Thymus (tissue), 11 donors: ENCODE data around the gene RIN1. TPM values are rescaled to one million over a fixed set of nuclear protein-coding genes. Genes with fewer than 3 reads are reported as not detected.

Experiments
- DNase-seq, 9 donors: peaks; one replicate each; pipeline ENCODE4 v3.0.0-alpha.2; 2013; ENCODE audit warnings: low spot score in 9 of 9, low read depth in 6 of 9, missing footprints in 1 of 9
- H3K27ac ChIP-seq, 2 donors: one replicate each; pipeline ENCODE4 v1.5.1; 2013; ENCODE audit warnings: control low read depth in 1 of 2, low read depth in 1 of 2, low read length in 1 of 2, mild to moderate bottlenecking in 1 of 2, moderate library complexity in 1 of 2
- H3K27me3 ChIP-seq, 2 donors: one replicate each; pipeline ENCODE4 v1.5.1; 2013; ENCODE audit warnings: low read length in 1 of 2; ENCODE audit not compliant: control insufficient read depth in 2 of 2, insufficient read depth in 1 of 2
- H3K36me3 ChIP-seq, 2 donors: one replicate each; pipeline ENCODE4 v1.5.1; 2013; ENCODE audit warnings: low read length in 1 of 2, mild to moderate bottlenecking in 1 of 2, moderate library complexity in 1 of 2; ENCODE audit not compliant: control insufficient read depth in 2 of 2, insufficient read depth in 2 of 2
- H3K4me1 ChIP-seq, 2 donors: one replicate each; pipeline ENCODE4 v1.5.1; 2013; ENCODE audit warnings: low read length in 2 of 2; ENCODE audit not compliant: control insufficient read depth in 2 of 2, insufficient read depth in 2 of 2
- H3K4me3 ChIP-seq, 2 donors: one replicate each; pipeline ENCODE4 v1.5.1; 2013; ENCODE audit warnings: low read length in 2 of 2, control low read depth in 1 of 2, mild to moderate bottlenecking in 1 of 2
- H3K9me3 ChIP-seq, 2 donors: one replicate each; pipeline ENCODE4 v1.5.1; 2013; ENCODE audit warnings: low read length in 1 of 2, mild to moderate bottlenecking in 1 of 2; ENCODE audit not compliant: control insufficient read depth in 2 of 2, insufficient read depth in 1 of 2
- WGBS: extraction: QIAGEN DNeasy Blood & Tissue Kit; methylation state at CpG from one replicate; pipeline ENCODE4 v1.1.7; 2013; 5-methylcytosine and 5-hydroxymethylcytosine counted together
- polyA plus RNA-seq: library from polyadenylated mRNA; stranded (reverse); fragments of 200-250 nt; gene quantifications from one replicate; pipeline ENCODE4 v1.2.3, GENCODE V29; 2013
- total RNA-seq: library from RNA; stranded (reverse); fragments of 120-200 nt; gene quantifications from one replicate; pipeline ENCODE4 v1.2.4, GENCODE V29; 2013
- donor health status: healthy.

The RIN1 gene
- total and polyA plus RNA-seq, 2 donors = 1.1 to 5.8 TPM

GRCh38 chr11:66282468-66283455, 53.5 kb downstream of the RIN1 start:
- no peaks in the 10 kb centered on the region for H3K9me3 ChIP-seq
- peak overlapping the region in 1 of 2 donors; percentile 24 for H3K4me3 ChIP-seq
- WGBS = 17% methylated on average over 35 of the region's 35 CpGs
- peaks cover 28 to 52% of the 10 kb centered on the region in 2 donors for H3K4me1 ChIP-seq
- H3K27ac ChIP-seq = peak overlapping the region; percentile 16 to 70
- peak; percentile 94 to 100 (median 99) for DNase-seq
- H3K27me3 ChIP-seq = peaks cover 0 to 9% of the 10 kb centered on the region in 2 donors
- peaks cover 24 to 25% of the 10 kb centered on the region in 2 donors for H3K36me3 ChIP-seq

Other genes with a start within 250 kb of the RIN1 start
- 12.6 TPM for gene KLC2, start 78.7 kb downstream of the RIN1 start, total RNA-seq
- gene KLC2, start 78.7 kb downstream of the RIN1 start, polyA plus RNA-seq = 36.5 TPM
- 80.8 TPM for gene RAB1B, start 67.8 kb downstream of the RIN1 start, total RNA-seq
- 105 TPM for gene RAB1B, start 67.8 kb downstream of the RIN1 start, polyA plus RNA-seq
- 1.6 TPM for gene CNIH2, start 58.3 kb downstream of the RIN1 start, total RNA-seq
- gene CNIH2, start 58.3 kb downstream of the RIN1 start, polyA plus RNA-seq = 1.6 TPM
- gene YIF1A, start 47.3 kb downstream of the RIN1 start, total RNA-seq = 44.2 TPM
- 57.3 TPM for gene YIF1A, start 47.3 kb downstream of the RIN1 start, polyA plus RNA-seq
- not detected for gene TMEM151A, start 44.5 kb downstream of the RIN1 start, total RNA-seq
- 0.02 TPM for gene TMEM151A, start 44.5 kb downstream of the RIN1 start, polyA plus RNA-seq
- gene CD248, start 19.4 kb downstream of the RIN1 start, total RNA-seq = 3.0 TPM
- gene CD248, start 19.4 kb downstream of the RIN1 start, polyA plus RNA-seq = 7.7 TPM
- 43.1 TPM for gene BRMS1, start 8.7 kb upstream of the RIN1 start, total RNA-seq
- gene BRMS1, start 8.7 kb upstream of the RIN1 start, polyA plus RNA-seq = 63.0 TPM
- gene B4GAT1, start 11.2 kb upstream of the RIN1 start, total RNA-seq = 9.9 TPM
- 10.3 TPM for gene B4GAT1, start 11.2 kb upstream of the RIN1 start, polyA plus RNA-seq
- 1.6 TPM for gene SLC29A2, start 35.3 kb upstream of the RIN1 start, total RNA-seq
- gene SLC29A2, start 35.3 kb upstream of the RIN1 start, polyA plus RNA-seq = 14.2 TPM
- gene NPAS4, start 84.6 kb upstream of the RIN1 start, total RNA-seq = not detected
- 0.05 TPM for gene NPAS4, start 84.6 kb upstream of the RIN1 start, polyA plus RNA-seq
- 84.3 TPM for gene MRPL11, start 102.4 kb upstream of the RIN1 start, total RNA-seq
- gene MRPL11, start 102.4 kb upstream of the RIN1 start, polyA plus RNA-seq = 45.3 TPM
- 1.5 TPM for gene PELI3, start 130.5 kb upstream of the RIN1 start, total RNA-seq
- gene PELI3, start 130.5 kb upstream of the RIN1 start, polyA plus RNA-seq = 2.4 TPM
- gene DPP3, start 144.0 kb upstream of the RIN1 start, total RNA-seq = 36.4 TPM
- gene DPP3, start 144.0 kb upstream of the RIN1 start, polyA plus RNA-seq = 23.2 TPM
- 11.0 TPM for gene BBS1, start 174.2 kb upstream of the RIN1 start, total RNA-seq
- 14.1 TPM for gene BBS1, start 174.2 kb upstream of the RIN1 start, polyA plus RNA-seq
- 4.9 TPM for gene ZDHHC24, start 209.6 kb upstream of the RIN1 start, total RNA-seq
- 11.3 TPM for gene ZDHHC24, start 209.6 kb upstream of the RIN1 start, polyA plus RNA-seq
- 0.05 TPM for gene ACTN3, start 210.5 kb upstream of the RIN1 start, total RNA-seq
- gene ACTN3, start 210.5 kb upstream of the RIN1 start, polyA plus RNA-seq = 0.05 TPM
- 4.7 TPM for gene CTSF, start 232.2 kb upstream of the RIN1 start, total RNA-seq
- gene CTSF, start 232.2 kb upstream of the RIN1 start, polyA plus RNA-seq = 17.6 TPM